Neutrophil (primary cell): ENCODE measurements around the gene PHC2.

Experiments
- H3K27ac ChIP-seq: fragments of 200-600 bp; sonication (generic); 2 replicates; pipeline ENCODE4 v1.5.1; 2016; ENCODE audit warnings: mild to moderate bottlenecking, moderate library complexity
- H3K27me3 ChIP-seq: fragments of 200-600 bp; sonication (generic); 2 replicates; pipeline ENCODE4 v1.6.0; 2016; ENCODE audit warnings: mild to moderate bottlenecking
- H3K36me3 ChIP-seq: fragments of 200-600 bp; sonication (generic); 2 replicates; pipeline ENCODE4 v1.5.1; 2017
- H3K4me1 ChIP-seq, 2 experiments: fragments of 200-600 bp in 1 of 2; sonication (generic) in 1 of 2; 1 replicate in 1 of 2; 2 replicates in 1 of 2; pipeline versions ENCODE4 v1.5.1 to v1.6.1; 2013 to 2016; ENCODE audit warnings: low read depth in 1 of 2, low read length in 1 of 2, mild to moderate bottlenecking in 1 of 2, moderate library complexity in 1 of 2; ENCODE audit not compliant: control insufficient read depth in 1 of 2, insufficient read depth in 1 of 2
- H3K4me3 ChIP-seq, 2 experiments: fragments of 200-600 bp in 1 of 2; sonication (generic) in 1 of 2; 1 replicate in 1 of 2; 2 replicates in 1 of 2; pipeline ENCODE4 v1.5.1; 2013 to 2016; ENCODE audit warnings: low read depth in 1 of 2, low read length in 1 of 2, mild to moderate bottlenecking in 1 of 2, moderate library complexity in 1 of 2
- H3K9me3 ChIP-seq: fragments of 200-600 bp; sonication (generic); 2 replicates; pipeline ENCODE4 v1.5.1; 2016
- TF ChIP-seq, protein P1 (sequence below): fragments of 200-600 bp; sonication (generic); IDR thresholded peaks from 2 replicates; pipeline ENCODE4 v1.5.1; 2016; ENCODE audit warnings: antibody characterized with exemption

Gene PHC2

DNA sequence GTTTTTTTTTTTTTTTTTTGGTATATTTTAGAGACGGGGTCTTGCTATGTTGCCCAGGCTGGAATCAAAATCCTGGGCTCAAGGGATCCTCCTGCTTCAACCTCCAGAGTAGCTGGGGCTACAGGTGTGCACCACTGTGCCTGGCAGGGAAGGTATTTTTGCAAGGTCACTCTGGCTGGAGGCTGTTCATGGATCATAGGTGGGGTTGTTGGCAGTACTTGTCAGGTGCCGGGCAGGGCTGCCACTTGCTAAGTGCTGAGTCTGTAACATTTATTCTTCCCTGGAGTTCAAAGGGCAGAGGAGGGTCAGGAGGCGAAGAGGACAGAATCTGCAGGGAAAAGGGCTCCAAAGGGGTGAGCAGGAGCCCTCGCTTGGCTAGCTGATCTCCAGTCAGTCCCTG, 134.1 kb downstream of the PHC2 start:
- H3K9me3 ChIP-seq: no peaks in the 10 kb centered on the region
- TF ChIP-seq, protein P1, sequence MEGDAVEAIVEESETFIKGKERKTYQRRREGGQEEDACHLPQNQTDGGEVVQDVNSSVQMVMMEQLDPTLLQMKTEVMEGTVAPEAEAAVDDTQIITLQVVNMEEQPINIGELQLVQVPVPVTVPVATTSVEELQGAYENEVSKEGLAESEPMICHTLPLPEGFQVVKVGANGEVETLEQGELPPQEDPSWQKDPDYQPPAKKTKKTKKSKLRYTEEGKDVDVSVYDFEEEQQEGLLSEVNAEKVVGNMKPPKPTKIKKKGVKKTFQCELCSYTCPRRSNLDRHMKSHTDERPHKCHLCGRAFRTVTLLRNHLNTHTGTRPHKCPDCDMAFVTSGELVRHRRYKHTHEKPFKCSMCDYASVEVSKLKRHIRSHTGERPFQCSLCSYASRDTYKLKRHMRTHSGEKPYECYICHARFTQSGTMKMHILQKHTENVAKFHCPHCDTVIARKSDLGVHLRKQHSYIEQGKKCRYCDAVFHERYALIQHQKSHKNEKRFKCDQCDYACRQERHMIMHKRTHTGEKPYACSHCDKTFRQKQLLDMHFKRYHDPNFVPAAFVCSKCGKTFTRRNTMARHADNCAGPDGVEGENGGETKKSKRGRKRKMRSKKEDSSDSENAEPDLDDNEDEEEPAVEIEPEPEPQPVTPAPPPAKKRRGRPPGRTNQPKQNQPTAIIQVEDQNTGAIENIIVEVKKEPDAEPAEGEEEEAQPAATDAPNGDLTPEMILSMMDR: no peak
- H3K36me3 ChIP-seq: peaks cover 36% of the 10 kb centered on the region
- peaks cover 20 to 21% of the 10 kb centered on the region in 2 experiments for H3K4me1 ChIP-seq
- H3K27me3 ChIP-seq: no peaks in the 10 kb centered on the region
- H3K4me3 ChIP-seq: no peak overlapping the region
- H3K27ac ChIP-seq: peak overlapping the region; percentile 15

DNA sequence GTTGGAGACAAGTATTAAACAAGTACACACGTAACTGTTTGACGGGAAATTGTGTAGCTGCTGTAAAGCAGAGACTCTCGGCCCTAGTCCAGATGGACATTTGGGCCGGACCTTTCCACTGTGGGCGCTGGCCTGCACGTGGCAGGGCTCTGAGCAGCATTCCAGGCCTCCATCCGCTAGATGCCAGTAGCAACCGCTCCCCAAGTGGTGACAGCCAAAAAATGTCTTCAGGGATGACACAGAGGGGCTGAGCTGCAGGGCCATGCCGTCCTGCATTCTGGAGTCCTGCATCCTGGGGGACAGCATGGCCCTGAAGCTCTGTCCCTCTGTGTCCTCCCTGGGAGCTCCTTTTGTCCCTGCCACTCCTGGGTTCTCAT, 134.8 kb downstream of the PHC2 start:
- H3K27me3 ChIP-seq: no peaks in the 10 kb centered on the region
- peaks cover 16 to 21% of the 10 kb centered on the region in 2 experiments for H3K4me1 ChIP-seq
- no peaks in the 10 kb centered on the region for H3K9me3 ChIP-seq
- no peak overlapping the region for H3K27ac ChIP-seq
- H3K36me3 ChIP-seq: peaks cover 36% of the 10 kb centered on the region
- no peak overlapping the region for H3K4me3 ChIP-seq
- TF ChIP-seq, protein P1: no peak

DNA sequence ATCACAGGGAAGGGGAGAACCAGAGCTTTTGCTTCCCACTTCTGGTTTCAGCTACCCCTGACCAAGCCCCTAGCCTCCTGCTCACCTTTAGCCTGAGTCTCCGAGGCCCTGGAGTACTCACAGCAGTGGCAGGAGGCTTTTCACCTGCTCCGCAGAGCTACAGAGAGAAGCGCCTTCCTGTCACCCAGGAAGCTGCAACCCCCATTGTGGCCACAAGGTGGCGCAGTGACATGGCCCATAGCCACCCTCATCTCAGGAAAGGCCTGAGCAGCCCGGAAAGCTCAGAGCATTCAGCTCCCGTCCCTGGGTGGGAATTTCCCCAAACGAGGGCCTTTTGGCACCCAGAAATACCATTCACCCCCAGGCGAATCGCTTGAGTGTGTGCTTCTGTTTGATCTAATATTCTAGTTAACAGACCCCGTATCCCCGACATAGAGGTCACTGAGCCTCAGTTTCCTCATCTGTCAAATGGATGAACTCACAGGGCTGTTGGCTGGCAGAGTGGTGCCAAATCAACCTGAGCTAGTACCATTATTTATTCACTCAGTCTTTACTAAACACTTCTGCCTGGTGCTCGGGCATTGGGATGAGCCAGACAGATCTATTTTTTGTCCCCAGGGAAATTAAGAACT, 135.3 kb downstream of the PHC2 start:
- peak overlapping the region; percentile 27 for H3K27ac ChIP-seq
- no peaks in the 10 kb centered on the region for H3K9me3 ChIP-seq
- TF ChIP-seq, protein P1: peak; percentile 96
- peaks cover 36% of the 10 kb centered on the region for H3K36me3 ChIP-seq
- H3K4me1 ChIP-seq: peaks cover 11 to 16% of the 10 kb centered on the region in 2 experiments
- no peaks in the 10 kb centered on the region for H3K27me3 ChIP-seq
- no peak overlapping the region for H3K4me3 ChIP-seq

DNA sequence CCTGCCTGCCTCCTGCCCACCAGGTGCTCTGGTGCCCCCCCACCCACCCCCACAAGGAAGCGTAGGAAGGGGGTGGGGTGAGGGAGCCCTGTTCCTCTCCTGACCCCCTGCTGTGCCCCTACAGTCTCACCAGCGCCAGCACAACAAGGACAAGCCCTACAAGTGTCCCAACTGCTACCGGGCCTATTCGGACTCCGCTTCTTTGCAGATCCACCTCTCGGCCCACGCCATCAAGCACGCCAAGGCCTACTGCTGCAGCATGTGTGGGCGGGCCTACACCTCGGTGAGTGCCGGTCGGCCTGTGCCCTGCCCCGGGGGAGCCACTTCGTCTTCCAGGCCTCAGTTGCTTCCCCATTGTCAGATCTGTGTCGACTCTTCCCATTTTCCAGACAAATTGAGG, 135.9 kb downstream of the PHC2 start:
- Histone ChIP-seq H3K27ac (peak overlapping the region; percentile 27), H3K9me3 (no peaks in the 10 kb centered on the region), H3K36me3 (peaks cover 36% of the 10 kb centered on the region), H3K4me1 (peaks cover 9 to 13% of the 10 kb centered on the region in 2 experiments), H3K4me3 (no peak overlapping the region), H3K27me3 (no peaks in the 10 kb centered on the region)
- TF ChIP-seq, protein P1: no peak

DNA sequence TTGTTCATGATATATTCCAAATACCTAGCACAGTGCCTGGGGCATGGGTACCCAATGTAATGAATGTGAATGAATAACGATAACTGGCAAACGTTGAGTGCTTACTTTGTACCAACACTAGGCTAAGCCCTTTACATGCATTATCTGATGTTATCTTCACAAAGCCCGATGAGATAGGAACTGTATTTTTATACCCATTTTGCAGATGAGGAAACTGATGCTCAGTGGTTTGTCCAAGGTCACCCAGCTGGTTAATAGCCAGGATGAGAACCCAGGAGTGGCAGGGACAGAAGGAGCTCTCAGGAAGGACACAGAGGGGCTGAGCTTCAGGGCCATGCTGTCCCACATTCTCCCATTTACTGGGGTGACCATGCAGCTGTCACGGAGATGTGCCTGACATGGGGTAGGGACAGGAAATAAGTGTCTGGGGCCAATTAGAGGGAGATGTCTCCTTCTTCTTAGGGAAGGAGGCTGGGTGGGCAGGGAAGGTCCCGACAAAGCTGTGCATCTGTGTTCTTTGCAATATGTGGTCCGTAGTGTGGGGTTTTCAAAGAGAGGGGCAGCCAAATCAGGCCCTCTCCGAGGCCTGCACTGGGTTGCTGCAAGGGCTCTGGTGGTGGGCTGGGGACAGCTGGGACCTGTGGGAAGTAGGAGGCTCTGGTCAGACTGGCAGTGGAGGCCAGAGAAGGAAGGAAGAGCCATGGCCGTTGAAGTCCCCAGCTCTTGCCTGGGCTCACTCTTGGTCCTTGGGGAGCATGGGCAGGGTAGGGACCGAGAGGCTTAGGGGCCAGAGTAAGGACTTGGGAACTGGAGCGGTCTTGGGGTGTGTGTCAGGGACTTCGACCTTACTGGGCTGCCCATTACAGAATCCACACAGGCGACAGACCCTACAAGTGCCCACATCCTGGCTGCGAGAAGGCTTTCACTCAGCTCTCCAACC, 136.6 kb downstream of the PHC2 start:
- no peak overlapping the region for H3K4me3 ChIP-seq
- H3K4me1 ChIP-seq: peaks cover 9 to 13% of the 10 kb centered on the region in 2 experiments
- H3K27me3 ChIP-seq: no peaks in the 10 kb centered on the region
- H3K9me3 ChIP-seq: no peaks in the 10 kb centered on the region
- no peak overlapping the region for H3K27ac ChIP-seq
- TF ChIP-seq, protein P1: no peak
- H3K36me3 ChIP-seq: peaks cover 31% of the 10 kb centered on the region
